ENCODE measurements around the gene BRD8.
"Not testable (repeated sequence)": the region's sequence is repeated elsewhere in the genome, so short reads cannot be mapped to it uniquely, and the experiment has no call there.

Gene BRD8

DNA sequence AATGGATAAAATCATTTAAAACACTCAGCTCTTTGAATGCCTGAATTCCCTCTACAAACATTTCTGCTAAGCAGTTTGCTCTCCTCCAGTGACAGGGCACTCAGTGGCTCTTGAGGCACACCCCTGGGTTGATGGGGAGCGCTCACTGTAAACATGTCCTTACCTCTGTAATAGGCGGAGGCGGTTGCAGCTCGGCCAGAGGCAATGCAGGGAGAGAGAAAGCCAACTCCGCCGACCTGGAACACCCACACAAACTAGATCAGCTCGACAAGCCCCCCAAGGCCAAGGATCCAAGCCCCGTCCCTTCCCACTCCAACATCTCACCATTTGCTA is 34.4 kb upstream of the BRD8 start:
- in situ Hi-C loops (cut with HindIII; ENCODE audit: low sequenced_read_pairs) = no loop called here
- TF ChIP-seq, protein P1, sequence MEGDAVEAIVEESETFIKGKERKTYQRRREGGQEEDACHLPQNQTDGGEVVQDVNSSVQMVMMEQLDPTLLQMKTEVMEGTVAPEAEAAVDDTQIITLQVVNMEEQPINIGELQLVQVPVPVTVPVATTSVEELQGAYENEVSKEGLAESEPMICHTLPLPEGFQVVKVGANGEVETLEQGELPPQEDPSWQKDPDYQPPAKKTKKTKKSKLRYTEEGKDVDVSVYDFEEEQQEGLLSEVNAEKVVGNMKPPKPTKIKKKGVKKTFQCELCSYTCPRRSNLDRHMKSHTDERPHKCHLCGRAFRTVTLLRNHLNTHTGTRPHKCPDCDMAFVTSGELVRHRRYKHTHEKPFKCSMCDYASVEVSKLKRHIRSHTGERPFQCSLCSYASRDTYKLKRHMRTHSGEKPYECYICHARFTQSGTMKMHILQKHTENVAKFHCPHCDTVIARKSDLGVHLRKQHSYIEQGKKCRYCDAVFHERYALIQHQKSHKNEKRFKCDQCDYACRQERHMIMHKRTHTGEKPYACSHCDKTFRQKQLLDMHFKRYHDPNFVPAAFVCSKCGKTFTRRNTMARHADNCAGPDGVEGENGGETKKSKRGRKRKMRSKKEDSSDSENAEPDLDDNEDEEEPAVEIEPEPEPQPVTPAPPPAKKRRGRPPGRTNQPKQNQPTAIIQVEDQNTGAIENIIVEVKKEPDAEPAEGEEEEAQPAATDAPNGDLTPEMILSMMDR (IDR thresholded peaks at IDR 0.05; ENCODE audit: low read depth, low read length) = no peak
- peak; percentile 5 for DNase-seq (ENCODE audit: low read depth, low spot score)
- peak overlapping the region; percentile 100 for H3K4me3 ChIP-seq (ENCODE audit: low read depth, low read length)

GRCh38 chr5:138210985-138211384 is 32.6 kb upstream of the BRD8 start:
- TF ChIP-seq, protein P1 (IDR thresholded peaks at IDR 0.05; ENCODE audit: low read depth, low read length) = no peak
- no peak overlapping the region for H3K4me3 ChIP-seq (ENCODE audit: low read depth, low read length)
- in situ Hi-C loops (cut with HindIII; ENCODE audit: low sequenced_read_pairs) = no loop called here
- no peak for DNase-seq (ENCODE audit: low read depth, low spot score)

- in situ Hi-C loops (cut with HindIII; ENCODE audit: low sequenced_read_pairs); DNase-seq (ENCODE audit: low read depth, low spot score); H3K4me3 ChIP-seq (ENCODE audit: low read depth, low read length): not testable (repeated sequence)
These were observed 15.4 kb upstream of the BRD8 start for GRCh38 chr5:138193859-138194258.

GRCh38 chr5:138192826-138193225 is 14.4 kb upstream of the BRD8 start:
- in situ Hi-C loops (cut with HindIII; ENCODE audit: low sequenced_read_pairs) = no loop called here
- TF ChIP-seq, protein P1 (IDR thresholded peaks at IDR 0.05; ENCODE audit: low read depth, low read length) = no peak
- no peak for DNase-seq (ENCODE audit: low read depth, low spot score)
- no peak overlapping the region for H3K4me3 ChIP-seq (ENCODE audit: low read depth, low read length)

DNA sequence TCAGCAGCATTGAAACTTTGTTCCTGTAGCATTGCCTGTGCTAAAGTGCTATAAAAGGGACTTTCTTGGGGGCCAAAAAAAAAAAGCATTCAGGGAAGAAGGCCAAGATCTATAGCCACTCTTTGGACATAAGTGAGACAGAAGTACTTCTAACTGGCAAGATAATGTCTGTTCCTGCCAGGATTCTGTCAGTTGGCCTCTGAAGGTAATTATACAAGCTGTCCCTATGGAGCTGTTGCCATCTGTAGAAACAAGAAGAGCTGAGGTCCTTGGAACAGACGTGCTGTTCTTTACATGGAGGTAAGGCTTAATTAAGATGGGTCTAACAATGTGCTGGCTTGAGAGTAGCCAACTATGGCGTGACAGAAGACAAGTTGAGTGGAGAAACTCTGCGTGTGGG is 10.2 kb upstream of the BRD8 start:
- in situ Hi-C loops (cut with HindIII; ENCODE audit: low sequenced_read_pairs) = no loop called here
- TF ChIP-seq, protein P1 (IDR thresholded peaks at IDR 0.05; ENCODE audit: low read depth, low read length) = no peak
- no peak for DNase-seq (ENCODE audit: low read depth, low spot score)
- H3K4me3 ChIP-seq (ENCODE audit: low read depth, low read length) = no peak overlapping the region

DNA sequence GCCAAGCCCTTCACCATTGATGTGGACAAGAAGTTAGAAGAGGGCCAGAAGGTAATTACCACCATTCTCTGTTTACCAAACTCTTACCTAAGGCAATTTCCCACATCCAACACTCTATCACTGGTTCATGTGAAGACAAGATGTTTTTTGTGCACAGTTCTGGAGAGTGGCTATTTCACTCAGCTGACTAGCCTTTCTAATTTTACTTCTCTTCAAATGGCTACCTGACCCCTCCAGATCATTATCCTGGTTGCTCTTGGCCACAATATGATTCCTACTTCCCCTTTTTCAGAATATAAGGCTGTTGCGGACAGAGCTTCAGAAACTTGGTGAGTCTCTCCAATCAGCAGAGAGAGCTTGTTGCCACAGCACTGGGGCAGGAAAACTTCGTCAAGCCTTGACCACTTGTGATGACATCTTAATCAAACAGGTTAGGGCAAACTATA is 7.6 kb upstream of the BRD8 start:
- in situ Hi-C loops (cut with HindIII; ENCODE audit: low sequenced_read_pairs) = no loop called here
- TF ChIP-seq, protein P1 (IDR thresholded peaks at IDR 0.05; ENCODE audit: low read depth, low read length) = no peak
- no peak for DNase-seq (ENCODE audit: low read depth, low spot score)
- no peak overlapping the region for H3K4me3 ChIP-seq (ENCODE audit: low read depth, low read length)

DNA sequence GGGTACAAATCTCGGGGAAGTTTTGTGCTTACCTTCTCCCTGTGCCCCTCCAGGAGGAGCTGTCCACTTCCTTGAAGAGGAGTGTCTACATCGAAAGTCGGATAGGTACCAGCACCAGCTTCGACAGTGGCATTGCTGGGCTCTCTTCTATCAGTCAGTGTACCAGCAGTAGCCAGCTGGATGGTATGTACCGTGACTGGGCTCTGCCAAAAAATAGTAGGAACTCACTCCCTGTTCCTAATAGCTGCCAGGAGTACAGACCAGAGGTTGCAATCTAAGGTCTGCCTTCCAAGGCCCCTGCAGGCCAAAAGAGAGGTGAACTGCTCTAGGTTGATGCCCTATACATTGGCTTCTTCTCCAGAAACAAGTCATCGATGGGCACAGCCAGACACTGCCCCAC is 4.4 kb upstream of the BRD8 start:
- TF ChIP-seq, protein P1 (IDR thresholded peaks at IDR 0.05; ENCODE audit: low read depth, low read length) = no peak
- in situ Hi-C loops (cut with HindIII; ENCODE audit: low sequenced_read_pairs) = no loop called here
- H3K4me3 ChIP-seq (ENCODE audit: low read depth, low read length) = no peak overlapping the region
- no peak for DNase-seq (ENCODE audit: low read depth, low spot score)

All from astrocyte of the spinal cord (primary cell).